NCI-H524 (cell line): ENCODE results near the gene DUOXA1.
A peak's percentile ranks its signal among the peaks of the same experiment; 100 is the strongest.
"Not testable (repeated sequence)": the region's sequence is repeated elsewhere in the genome, so short reads cannot be mapped to it uniquely, and the experiment has no call there.

Experiments used
- DNase-seq, 2 experiments: peaks; one replicate each; lab custom pipeline; 2025; lab: John Stamatoyannopoulos, UW

The DUOXA1 gene

GRCh38 chr15:45089712-45090373 is 39.8 kb downstream of the DUOXA1 start:
- DNase-seq, result no peak

- no peak for DNase-seq
Observed at GRCh38 chr15:45088801-45089711, 40.6 kb downstream of the DUOXA1 start.

- DNase-seq, result peak in 1 of 2 experiments; percentile 20
Observed at GRCh38 chr15:45087513-45087912, 42.2 kb downstream of the DUOXA1 start.

- DNase-seq, result no peak
Observed at GRCh38 chr15:45084163-45084562, 45.5 kb downstream of the DUOXA1 start.

- DNase-seq, result no peak
Observed at GRCh38 chr15:45083223-45083622, 46.5 kb downstream of the DUOXA1 start.

GRCh38 chr15:45082412-45082811 is 47.3 kb downstream of the DUOXA1 start:
- DNase-seq, result not testable (repeated sequence)

GRCh38 chr15:45080593-45080992 is 49.1 kb downstream of the DUOXA1 start:
- not testable (repeated sequence) for DNase-seq

GRCh38 chr15:45079628-45080246 is 49.9 kb downstream of the DUOXA1 start:
- DNase-seq, result not testable (repeated sequence)

- DNase-seq, result peak; percentile 97 to 98
Observed at GRCh38 chr15:45079201-45079600, 50.5 kb downstream of the DUOXA1 start.

GRCh38 chr15:45077391-45077790 is 52.3 kb downstream of the DUOXA1 start:
- DNase-seq, result not testable (repeated sequence)

- not testable (repeated sequence) for DNase-seq
Observed at GRCh38 chr15:45075440-45076320, 54.0 kb downstream of the DUOXA1 start.

- not testable (repeated sequence) for DNase-seq
Observed at GRCh38 chr15:45073602-45074001, 56.1 kb downstream of the DUOXA1 start.

- DNase-seq, result not testable (repeated sequence)
Observed at GRCh38 chr15:45069942-45070360, 59.7 kb downstream of the DUOXA1 start.
